GM12873 (cell line): ENCODE data around the gene IGF1R.

Source experiments
- TF ChIP-seq, protein P1 (sequence below): IDR thresholded peaks from 2 replicates; pipeline ENCODE4 v1.5.1; 2012; ENCODE audit warnings: low read depth, mild to moderate bottlenecking, moderate library complexity, low read length, control low read depth; ENCODE audit not compliant: insufficient read depth; ENCODE audit errors: missing control alignments

The IGF1R gene

DNA sequence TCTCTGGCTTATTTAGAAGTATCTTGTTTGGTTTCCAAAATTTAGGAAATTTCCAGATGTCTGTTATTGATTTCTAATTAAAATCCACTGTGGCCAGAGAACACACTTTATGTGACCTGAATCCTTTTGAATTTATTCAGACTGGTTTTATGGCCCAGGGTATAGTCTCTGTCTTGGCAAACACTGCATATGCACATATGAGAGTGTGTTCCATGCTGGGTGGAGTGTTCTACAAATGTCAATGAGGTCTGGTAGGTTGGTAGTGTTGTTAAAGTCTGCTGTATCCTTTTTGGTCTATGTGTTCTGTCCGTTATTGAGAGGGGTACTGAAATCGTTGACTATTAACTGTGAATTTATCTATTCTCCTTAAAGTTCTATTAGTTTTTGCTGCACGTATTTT is 329.1 kb downstream of the IGF1R start:
- TF ChIP-seq, protein P1, sequence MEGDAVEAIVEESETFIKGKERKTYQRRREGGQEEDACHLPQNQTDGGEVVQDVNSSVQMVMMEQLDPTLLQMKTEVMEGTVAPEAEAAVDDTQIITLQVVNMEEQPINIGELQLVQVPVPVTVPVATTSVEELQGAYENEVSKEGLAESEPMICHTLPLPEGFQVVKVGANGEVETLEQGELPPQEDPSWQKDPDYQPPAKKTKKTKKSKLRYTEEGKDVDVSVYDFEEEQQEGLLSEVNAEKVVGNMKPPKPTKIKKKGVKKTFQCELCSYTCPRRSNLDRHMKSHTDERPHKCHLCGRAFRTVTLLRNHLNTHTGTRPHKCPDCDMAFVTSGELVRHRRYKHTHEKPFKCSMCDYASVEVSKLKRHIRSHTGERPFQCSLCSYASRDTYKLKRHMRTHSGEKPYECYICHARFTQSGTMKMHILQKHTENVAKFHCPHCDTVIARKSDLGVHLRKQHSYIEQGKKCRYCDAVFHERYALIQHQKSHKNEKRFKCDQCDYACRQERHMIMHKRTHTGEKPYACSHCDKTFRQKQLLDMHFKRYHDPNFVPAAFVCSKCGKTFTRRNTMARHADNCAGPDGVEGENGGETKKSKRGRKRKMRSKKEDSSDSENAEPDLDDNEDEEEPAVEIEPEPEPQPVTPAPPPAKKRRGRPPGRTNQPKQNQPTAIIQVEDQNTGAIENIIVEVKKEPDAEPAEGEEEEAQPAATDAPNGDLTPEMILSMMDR: no peak

DNA sequence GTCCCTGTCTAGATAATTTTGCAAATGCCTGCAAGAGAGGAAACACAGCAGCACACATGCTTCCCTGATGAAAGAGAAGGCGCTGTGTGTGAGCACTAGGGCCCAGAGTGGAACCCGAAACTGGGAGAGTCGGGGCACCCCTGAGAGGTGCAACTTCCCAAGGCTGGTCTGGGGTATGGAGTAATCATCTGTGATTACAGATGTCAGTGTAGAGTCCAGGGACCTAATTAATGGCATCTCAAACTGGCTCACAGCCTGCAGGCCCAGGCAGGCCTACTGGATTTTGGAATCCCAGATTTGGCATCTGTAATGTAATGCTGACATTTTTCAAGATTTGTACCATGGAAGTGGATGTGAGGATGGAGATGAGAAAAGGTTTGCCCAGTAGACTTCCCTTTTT is 329.8 kb downstream of the IGF1R start:
- TF ChIP-seq, protein P1: no peak

DNA sequence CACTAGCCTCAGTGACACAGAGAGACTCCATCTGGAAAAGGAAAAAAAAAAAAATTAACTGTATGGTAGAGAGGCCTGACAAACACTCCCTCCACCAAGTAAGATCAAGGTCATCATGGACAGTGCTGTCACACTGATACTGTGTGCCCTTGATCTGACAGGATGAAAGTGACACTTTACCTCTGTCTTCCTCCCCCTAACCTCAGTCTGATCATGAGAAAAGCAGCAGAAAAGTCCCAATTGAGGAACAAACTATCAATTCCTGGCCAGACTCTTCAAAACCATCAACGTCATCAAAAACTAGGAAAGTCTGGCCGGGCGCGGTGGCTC is 332.5 kb downstream of the IGF1R start:
- TF ChIP-seq, protein P1: no peak

DNA sequence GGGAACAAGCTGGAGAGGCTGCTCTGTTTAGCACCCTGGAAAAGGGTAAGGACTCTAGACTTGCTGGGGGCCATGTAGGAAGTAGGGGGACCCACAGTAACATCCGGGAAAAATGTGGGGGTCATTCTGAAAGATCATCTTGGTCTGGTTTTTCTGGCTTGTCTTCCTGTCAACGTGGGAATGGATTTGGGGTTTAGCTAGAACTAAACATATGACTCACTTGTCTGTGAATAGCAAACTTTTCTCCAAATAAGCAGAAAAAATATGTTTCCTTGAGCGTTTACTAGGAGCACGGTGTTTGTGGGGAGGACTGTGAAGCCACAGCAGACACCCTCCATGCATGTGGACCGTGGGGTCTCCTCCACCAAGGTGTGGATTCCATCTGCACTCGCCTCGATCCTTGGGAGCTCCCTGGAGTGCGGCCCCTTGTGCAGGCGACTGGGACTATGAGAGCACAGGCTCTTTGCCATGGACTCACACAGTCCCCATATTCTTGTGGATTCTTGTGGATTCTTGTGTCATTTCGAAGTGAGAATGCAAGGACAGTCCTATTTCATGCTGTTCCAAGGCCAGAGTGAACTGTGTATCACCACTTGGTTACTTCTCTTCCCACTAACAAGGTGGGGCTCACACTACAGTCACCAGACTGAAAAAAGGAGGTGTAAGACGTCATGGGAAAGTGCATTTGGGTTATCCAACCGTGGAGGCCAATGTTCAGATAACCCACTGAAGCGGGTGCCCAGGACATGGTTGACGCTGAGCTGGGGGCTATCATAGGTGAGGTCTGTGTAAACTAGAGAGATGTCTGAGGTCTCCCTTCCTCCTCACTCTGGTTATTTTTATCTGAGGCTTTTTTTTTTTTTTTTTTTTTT is 333.7 kb downstream of the IGF1R start:
- TF ChIP-seq, protein P1: no peak

DNA sequence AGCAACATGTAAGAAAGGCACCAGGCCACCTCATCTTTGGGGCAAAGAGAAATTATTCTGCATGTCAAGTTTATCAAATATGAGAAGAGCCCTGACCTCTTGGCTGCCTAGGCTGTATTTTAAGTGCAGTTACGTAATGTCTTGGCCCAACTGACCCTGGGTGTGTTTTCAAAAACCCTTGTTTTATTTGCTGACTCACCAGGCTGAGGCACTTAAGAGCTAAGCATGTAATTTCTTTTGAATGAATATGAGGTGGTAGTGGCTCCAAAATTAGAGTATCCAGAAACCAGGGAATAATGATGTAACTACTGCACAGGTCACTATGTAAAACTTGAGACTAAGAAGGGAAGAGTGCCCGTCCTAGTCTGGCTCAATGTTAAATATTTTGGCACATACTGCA is 335.0 kb downstream of the IGF1R start:
- TF ChIP-seq, protein P1: no peak

DNA sequence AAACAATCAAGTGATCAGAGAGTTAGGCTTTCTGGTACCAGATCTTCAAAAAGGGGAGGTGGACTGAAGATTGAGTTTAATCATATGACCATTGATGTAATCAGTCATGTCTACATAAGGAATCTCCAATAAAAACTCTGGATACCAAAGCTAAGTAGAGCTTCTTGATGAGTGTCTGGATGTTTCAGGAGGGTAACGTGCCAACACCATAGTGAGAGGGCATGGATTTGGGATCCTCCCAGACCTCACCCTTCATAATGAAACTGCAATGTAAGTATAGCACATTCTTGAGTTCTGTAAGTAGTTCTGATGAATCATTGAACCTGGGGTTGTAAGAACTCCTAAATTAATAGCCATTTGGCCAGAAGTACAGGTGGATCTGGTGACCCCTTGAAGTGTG is 337.9 kb downstream of the IGF1R start:
- TF ChIP-seq, protein P1: no peak

DNA sequence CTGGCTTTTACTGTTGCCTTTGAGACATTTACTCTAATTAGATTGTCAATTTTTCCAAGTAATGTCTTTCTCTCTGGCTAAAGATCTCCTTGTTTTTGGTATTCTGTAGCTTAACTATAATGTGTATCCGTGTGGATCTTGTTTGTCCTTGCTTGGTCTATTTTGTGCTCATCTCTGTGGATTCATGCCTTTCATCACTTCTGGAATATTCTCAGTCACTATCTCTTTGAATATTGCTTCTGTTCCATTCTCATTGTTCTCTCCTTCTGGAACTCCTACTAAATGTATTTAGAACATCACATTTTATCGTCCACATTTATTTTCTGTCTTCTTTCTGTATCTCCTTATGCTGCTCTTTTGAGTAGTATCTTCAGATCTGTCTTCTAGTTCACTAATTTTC is 346.6 kb downstream of the IGF1R start:
- TF ChIP-seq, protein P1: no peak

DNA sequence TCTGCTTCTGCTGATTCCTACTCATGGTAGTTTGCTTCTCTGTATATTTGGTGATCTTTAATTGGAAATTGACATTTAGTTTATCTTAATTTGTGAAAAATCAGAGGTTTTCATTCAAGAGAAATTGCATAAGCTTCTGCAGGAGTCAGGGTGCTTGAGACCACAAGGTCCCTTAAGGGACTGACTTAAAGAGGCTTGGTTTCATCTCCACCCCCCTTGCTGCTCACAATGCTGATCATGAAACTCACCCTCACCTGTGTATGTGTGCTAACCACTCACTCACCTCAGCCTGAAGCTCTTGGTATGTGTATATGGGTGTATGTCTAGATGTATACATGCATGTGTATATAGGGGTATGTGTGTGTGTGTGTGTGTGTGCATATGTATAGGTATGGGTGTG is 347.8 kb downstream of the IGF1R start:
- TF ChIP-seq, protein P1: no peak
